ENCODE measurements around the gene EMC10. TPM values are rescaled to one million over a fixed set of nuclear protein-coding genes. Genes with fewer than 3 reads are reported as not detected.

Gene EMC10
- total and polyA plus RNA-seq, 2 donors (not counting 3 experiments of a cell fraction or from before 2014, with no cell fraction given), result 106 to 111 TPM

DNA sequence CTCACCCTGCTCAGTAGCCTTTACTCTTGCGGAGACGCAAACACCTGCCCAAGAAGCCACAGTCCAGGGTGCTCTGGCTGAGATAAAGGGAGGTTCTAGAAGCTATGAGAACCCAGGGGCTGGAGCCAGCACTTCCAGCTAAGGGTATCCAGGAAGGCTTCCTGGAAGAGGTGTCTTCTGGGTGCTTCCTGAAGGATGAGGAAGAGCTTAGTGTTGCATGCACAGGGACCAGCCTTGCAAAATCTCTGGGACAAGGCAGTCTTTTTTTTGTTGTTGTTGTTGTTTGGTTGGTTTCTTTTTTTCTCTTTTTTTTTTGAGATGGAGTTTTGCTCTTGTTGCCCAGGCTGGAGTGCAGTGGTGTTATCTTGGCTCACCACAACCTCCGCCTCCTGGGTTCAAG, 23.1 kb upstream of the EMC10 start:
- no peak overlapping the region for H3K27ac ChIP-seq (ENCODE audit: insufficient read depth, low read depth, low read length)
- no peaks in the 10 kb centered on the region for H3K4me1 ChIP-seq (ENCODE audit: control insufficient read depth, extremely low read depth, insufficient read depth, low read length)
- dilution Hi-C loops (cut with MboI; ENCODE audit: extremely low pct_ligation_motif_present, low sequenced_read_pairs), result no loop called here
- H3K9me3 ChIP-seq (replicated peaks; ENCODE audit: control insufficient read depth, insufficient read depth, low read length), result no peaks in the 10 kb centered on the region
- no peaks in the 10 kb centered on the region for H3K27me3 ChIP-seq (ENCODE audit: control insufficient read depth in 2 of 2, insufficient read depth in 2 of 2, low read length in 2 of 2)
- H3K79me2 ChIP-seq (ENCODE audit: control insufficient read depth, insufficient read depth, low read length), result no peaks in the 10 kb centered on the region
- H2AFZ ChIP-seq (ENCODE audit: low read depth, low read length), result no peak overlapping the region
- H3K4me3 ChIP-seq (replicated peaks in 1 of 3; ENCODE audit: insufficient read depth in 1 of 3, low read depth in 1 of 3, low read length in 3 of 3), result no peak overlapping the region
- DNase-seq (ENCODE audit: low read depth, low spot score), result no peak
- no peak overlapping the region for H3K4me2 ChIP-seq (ENCODE audit: insufficient read depth, low read length)
- no TSS peak for BruUV-seq (replicated peaks)
- H4K20me1 ChIP-seq (replicated peaks; ENCODE audit: control insufficient read depth, extremely low read depth, insufficient read depth, low read length), result no peaks in the 10 kb centered on the region
- TF ChIP-seq POLR2A (IDR thresholded peaks at IDR 0.05; ENCODE audit: low read depth, low read length) (no peak), EZH2 (IDR thresholded peaks at IDR 0.05; ENCODE audit: borderline replicate concordance, low read depth, low read length, severe bottlenecking) (no peak), FOS (IDR thresholded peaks at IDR 0.05; ENCODE audit: borderline replicate concordance, insufficient read depth, low read length) (no peak), JUN (IDR thresholded peaks at IDR 0.05; ENCODE audit: borderline replicate concordance, insufficient read depth, insufficient read length, low read depth) (no peak), GATA2 (IDR thresholded peaks at IDR 0.05; ENCODE audit: insufficient read depth, insufficient read length, low read depth, low read length) (no peak), MYC (IDR thresholded peaks at IDR 0.05; ENCODE audit: low read depth, low read length) (no peak), POLR2AphosphoS5 (IDR thresholded peaks at IDR 0.05; ENCODE audit: insufficient read depth, low read depth, low read length) (no peak)
- TF ChIP-seq, protein P1, sequence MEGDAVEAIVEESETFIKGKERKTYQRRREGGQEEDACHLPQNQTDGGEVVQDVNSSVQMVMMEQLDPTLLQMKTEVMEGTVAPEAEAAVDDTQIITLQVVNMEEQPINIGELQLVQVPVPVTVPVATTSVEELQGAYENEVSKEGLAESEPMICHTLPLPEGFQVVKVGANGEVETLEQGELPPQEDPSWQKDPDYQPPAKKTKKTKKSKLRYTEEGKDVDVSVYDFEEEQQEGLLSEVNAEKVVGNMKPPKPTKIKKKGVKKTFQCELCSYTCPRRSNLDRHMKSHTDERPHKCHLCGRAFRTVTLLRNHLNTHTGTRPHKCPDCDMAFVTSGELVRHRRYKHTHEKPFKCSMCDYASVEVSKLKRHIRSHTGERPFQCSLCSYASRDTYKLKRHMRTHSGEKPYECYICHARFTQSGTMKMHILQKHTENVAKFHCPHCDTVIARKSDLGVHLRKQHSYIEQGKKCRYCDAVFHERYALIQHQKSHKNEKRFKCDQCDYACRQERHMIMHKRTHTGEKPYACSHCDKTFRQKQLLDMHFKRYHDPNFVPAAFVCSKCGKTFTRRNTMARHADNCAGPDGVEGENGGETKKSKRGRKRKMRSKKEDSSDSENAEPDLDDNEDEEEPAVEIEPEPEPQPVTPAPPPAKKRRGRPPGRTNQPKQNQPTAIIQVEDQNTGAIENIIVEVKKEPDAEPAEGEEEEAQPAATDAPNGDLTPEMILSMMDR (IDR thresholded peaks at IDR 0.05; ENCODE audit: extremely low read depth in 1 of 2, insufficient read depth in 1 of 2, low read depth in 1 of 2, low read length in 2 of 2), result no peak
- TF ChIP-seq, protein P2, sequence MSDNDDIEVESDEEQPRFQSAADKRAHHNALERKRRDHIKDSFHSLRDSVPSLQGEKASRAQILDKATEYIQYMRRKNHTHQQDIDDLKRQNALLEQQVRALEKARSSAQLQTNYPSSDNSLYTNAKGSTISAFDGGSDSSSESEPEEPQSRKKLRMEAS (IDR thresholded peaks at IDR 0.05; ENCODE audit: insufficient read depth, insufficient read length), result no peak
- H3K9me1 ChIP-seq (replicated peaks; ENCODE audit: control insufficient read depth, extremely low read depth, insufficient read depth, low read length), result no peaks in the 10 kb centered on the region
- no peak overlapping the region for H3K9ac ChIP-seq (replicated peaks; ENCODE audit: extremely low read depth, insufficient read depth, low read length)
- no peak for FAIRE-seq
- POLR2A ChIA-PET, result no interaction called here
- intact Hi-C loops (cut with micrococcal nuclease), result no loop called here
- no peaks in the 10 kb centered on the region for H3K36me3 ChIP-seq (ENCODE audit: control insufficient read depth in 2 of 2, extremely low read depth in 1 of 2, insufficient read depth in 2 of 2, low read length in 2 of 2)
- CTCF ChIA-PET, result interaction anchor here (0.8 to 1.4 kb wide), 3 partner anchors 13 to 96 kb away, joined by 3 to 4 read pairs (median 3); no protein-coding TSS in a partner anchor
